Spinal cord (tissue), 10 donors: ENCODE results near the gene PYGL. TPM values are rescaled to one million over a fixed set of nuclear protein-coding genes. Genes with fewer than 3 reads are reported as not detected.
A peak's percentile ranks its signal among the peaks of the same experiment; 100 is the strongest.
"Not testable (repeated sequence)": the region's sequence is repeated elsewhere in the genome, so short reads cannot be mapped to it uniquely, and the experiment has no call there.

Experiments used
- DNase-seq, 6 donors: peaks; one replicate each; pipeline versions ENCODE4 v3.0.0 to v3.0.0-alpha.2; 2013 to 2015; ENCODE audit warnings: low spot score in 6 of 6, low read depth in 4 of 6
- H3K27ac ChIP-seq: one replicate; pipeline ENCODE4 v1.5.1; 2013; ENCODE audit warnings: low read depth, low read length, control low read depth
- H3K27me3 ChIP-seq: one replicate; pipeline ENCODE4 v1.6.1; 2013; ENCODE audit warnings: low read length; ENCODE audit not compliant: control insufficient read depth, insufficient read depth
- H3K36me3 ChIP-seq: one replicate; pipeline ENCODE4 v1.6.1; 2013; ENCODE audit warnings: low read length; ENCODE audit not compliant: control insufficient read depth, insufficient read depth
- H3K4me1 ChIP-seq: one replicate; pipeline ENCODE4 v1.6.1; 2013; ENCODE audit warnings: low read length; ENCODE audit not compliant: control insufficient read depth, insufficient read depth
- H3K4me3 ChIP-seq: one replicate; pipeline ENCODE4 v1.5.1; 2013; ENCODE audit warnings: low read depth, low read length, control low read depth
- H3K9me3 ChIP-seq: one replicate; pipeline ENCODE4 v1.6.1; 2013; ENCODE audit warnings: low read length; ENCODE audit not compliant: control insufficient read depth, insufficient read depth
- WGBS: methylation state at CpG from one replicate; pipeline ENCODE4 v1.1.5; 2013; ENCODE audit warnings: missing lambda C conversion rate; ENCODE audit not compliant: insufficient coverage; 5-methylcytosine and 5-hydroxymethylcytosine counted together
- polyA plus RNA-seq, 2 donors: library from polyadenylated mRNA; unstranded; fragments of 120-200 nt; gene quantifications; one replicate each; pipeline ENCODE4 v1.2.1, GENCODE V29; 2013; ENCODE audit not compliant: insufficient read length in 2 of 2
- total RNA-seq, 2 donors: library from RNA; depleted of rRNA in 1 of 2; stranded (reverse); fragments of 120-200 nt in 1 of 2; fragments of >200 nt in 1 of 2; gene quantifications; one replicate each; pipeline versions ENCODE4 v1.2.3 to v1.2.4, GENCODE V29; 2013 to 2014
- donor health status: healthy.

PYGL gene
- total and polyA plus RNA-seq, 4 donors = 19.5 to 38.9 (median 27.9) TPM

GRCh38 chr14:50956421-50956820, 12.1 kb upstream of the PYGL start:
- not testable (repeated sequence) for H3K4me3 ChIP-seq, H3K36me3 ChIP-seq, H3K27me3 ChIP-seq, DNase-seq, H3K9me3 ChIP-seq, H3K27ac ChIP-seq
- peaks cover 12% of the 10 kb centered on the region for H3K4me1 ChIP-seq
- 96% methylated on average over 19 of the region's 32 CpGs for WGBS

- Histone ChIP-seq H3K4me3 (no peak overlapping the region), H3K36me3 (no peaks in the 10 kb centered on the region), H3K9me3 (no peaks in the 10 kb centered on the region), H3K27me3 (no peaks in the 10 kb centered on the region), H3K27ac (peak overlapping the region; percentile 40), H3K4me1 (peaks cover 7% of the 10 kb centered on the region)
- WGBS = 85% methylated on average over 5 of the region's 5 CpGs
- peak in 2 of 6 donors; percentile 38 to 55 for DNase-seq
Measured at GRCh38 chr14:50955373-50956043, 11.2 kb upstream of the PYGL start.

GRCh38 chr14:50954811-50955372, 10.6 kb upstream of the PYGL start:
- no peak overlapping the region for H3K27ac ChIP-seq
- no CpG with 5 or more reads among the region's 1 CpG for WGBS
- DNase-seq = peak in 5 of 6 donors; percentile 54 to 95 (median 62)
- H3K9me3 ChIP-seq = no peaks in the 10 kb centered on the region
- H3K36me3 ChIP-seq = no peaks in the 10 kb centered on the region
- peaks cover 7% of the 10 kb centered on the region for H3K4me1 ChIP-seq
- no peaks in the 10 kb centered on the region for H3K27me3 ChIP-seq
- H3K4me3 ChIP-seq = no peak overlapping the region

GRCh38 chr14:50953502-50953901, 9.2 kb upstream of the PYGL start:
- WGBS = no CpG with 5 or more reads among the region's 1 CpG
- Histone ChIP-seq H3K9me3 (peaks cover 1% of the 10 kb centered on the region), H3K36me3 (no peaks in the 10 kb centered on the region), H3K27ac (no peak overlapping the region), H3K27me3 (no peaks in the 10 kb centered on the region), H3K4me1 (peaks cover 7% of the 10 kb centered on the region), H3K4me3 (no peak overlapping the region)
- DNase-seq = no peak

GRCh38 chr14:50951032-50951431, 6.7 kb upstream of the PYGL start:
- peaks cover 7% of the 10 kb centered on the region for H3K4me1 ChIP-seq
- no peaks in the 10 kb centered on the region for H3K27me3 ChIP-seq
- H3K9me3 ChIP-seq = peaks cover 1% of the 10 kb centered on the region
- no peak for DNase-seq
- H3K4me3 ChIP-seq = no peak overlapping the region
- no peak overlapping the region for H3K27ac ChIP-seq
- no peaks in the 10 kb centered on the region for H3K36me3 ChIP-seq
- WGBS = 90% methylated on average over 6 of the region's 6 CpGs

GRCh38 chr14:50948205-50948604, 3.9 kb upstream of the PYGL start:
- H3K27ac ChIP-seq = peak overlapping the region; percentile 81
- H3K27me3 ChIP-seq = peaks cover 7% of the 10 kb centered on the region
- H3K4me3 ChIP-seq = no peak overlapping the region
- DNase-seq = no peak
- no peaks in the 10 kb centered on the region for H3K36me3 ChIP-seq
- no CpG with 5 or more reads among the region's 2 CpGs for WGBS
- H3K9me3 ChIP-seq = peaks cover 1% of the 10 kb centered on the region
- peaks cover 17% of the 10 kb centered on the region for H3K4me1 ChIP-seq

- Histone ChIP-seq H3K4me1 (peaks cover 19% of the 10 kb centered on the region), H3K36me3 (no peaks in the 10 kb centered on the region), H3K27ac (peak overlapping the region; percentile 81), H3K27me3 (peaks cover 10% of the 10 kb centered on the region), H3K9me3 (peaks cover 1% of the 10 kb centered on the region), H3K4me3 (no peak overlapping the region)
- WGBS = 70% methylated on average over 1 of the region's 4 CpGs
- no peak for DNase-seq
Measured at GRCh38 chr14:50947446-50947845, 3.2 kb upstream of the PYGL start.

- no peak for DNase-seq
- Histone ChIP-seq H3K9me3 (peaks cover 1% of the 10 kb centered on the region), H3K27ac (no peak overlapping the region), H3K36me3 (no peaks in the 10 kb centered on the region), H3K27me3 (peaks cover 10% of the 10 kb centered on the region), H3K4me1 (peaks cover 19% of the 10 kb centered on the region), H3K4me3 (no peak overlapping the region)
- WGBS = 94% methylated on average over 2 of the region's 5 CpGs
Measured at GRCh38 chr14:50946234-50946935, 2.1 kb upstream of the PYGL start.

GRCh38 chr14:50944647-50945413, 547 bp upstream of the PYGL start:
- H3K9me3 ChIP-seq = peaks cover 1% of the 10 kb centered on the region
- H3K36me3 ChIP-seq = no peaks in the 10 kb centered on the region
- H3K4me1 ChIP-seq = peaks cover 19% of the 10 kb centered on the region
- H3K4me3 ChIP-seq = peak overlapping the region; percentile 63
- H3K27me3 ChIP-seq = peaks cover 10% of the 10 kb centered on the region
- WGBS = 2% methylated on average over 18 of the region's 29 CpGs
- DNase-seq = peak in 2 of 6 donors; percentile 42 to 59
- peak overlapping the region; percentile 69 for H3K27ac ChIP-seq
